A673 (cell line): ENCODE measurements around the gene RIN2. TPM values are rescaled to one million over a fixed set of nuclear protein-coding genes. Genes with fewer than 3 reads are reported as not detected.

Experiments used
- BruUV-seq: library from RNA; stranded (reverse); fragments of 400-500 nt; replicated peaks from 2 replicates; lab custom pipeline; 2021; lab: Mats Ljungman, UMichigan
- CTCF ChIA-PET: fragments of 300-600 bp; sonication (Branson Sonifier 250); formaldehyde crosslinking; loops from one replicate; lab custom pipeline; 2022; ENCODE audit warnings: antibody characterized with exemption; lab: Charles Lee
- POLR2A ChIA-PET: fragments of 300-600 bp; sonication (Branson Sonifier 250); formaldehyde crosslinking; loops from one replicate; lab custom pipeline; 2022; ENCODE audit warnings: antibody characterized with exemption; ENCODE audit not compliant: low non-redundant PET; lab: Charles Lee
- DNase-seq: peaks from one replicate; pipeline ENCODE4 v3.0.0-alpha.2; 2015; ENCODE audit warnings: low spot score
- H3K27ac ChIP-seq: fragments of 200-600 bp; sonication (generic); 2 replicates; pipeline ENCODE4 v1.5.1; 2016; ENCODE audit warnings: mixed run types, low read depth, mild to moderate bottlenecking, mixed read lengths, antibody characterized with exemption, low read length; ENCODE audit not compliant: poor library complexity, severe bottlenecking
- H3K27me3 ChIP-seq: fragments of 200-600 bp; sonication (generic); replicated peaks from 2 replicates; pipeline ENCODE4 v1.6.1; 2017; ENCODE audit warnings: mixed run types, low read depth, mild to moderate bottlenecking, mixed read lengths, antibody characterized with exemption, low read length; ENCODE audit not compliant: insufficient read depth, poor library complexity
- H3K36me3 ChIP-seq: fragments of 200-600 bp; sonication (generic); 2 replicates; pipeline ENCODE4 v1.6.1; 2016; ENCODE audit warnings: mixed run types, mild to moderate bottlenecking, mixed read lengths, antibody characterized with exemption, low read length; ENCODE audit not compliant: insufficient read depth, poor library complexity, severe bottlenecking
- H3K4me1 ChIP-seq: fragments of 200-600 bp; sonication (generic); 2 replicates; pipeline ENCODE4 v1.6.1; 2017; ENCODE audit warnings: mixed run types, mild to moderate bottlenecking, mixed read lengths, antibody characterized with exemption, low read length; ENCODE audit not compliant: insufficient read depth, poor library complexity, severe bottlenecking
- H3K4me3 ChIP-seq: fragments of 200-600 bp; sonication (generic); 2 replicates; pipeline ENCODE4 v1.5.1; 2016; ENCODE audit warnings: low read depth, mixed run types, mild to moderate bottlenecking, mixed read lengths, low read length; ENCODE audit not compliant: poor library complexity, severe bottlenecking
- H3K9me3 ChIP-seq: fragments of 200-600 bp; sonication (generic); 2 replicates; pipeline ENCODE4 v1.6.1; 2016; ENCODE audit warnings: mixed run types, low read depth, mild to moderate bottlenecking, mixed read lengths, antibody characterized with exemption, low read length; ENCODE audit not compliant: poor library complexity, severe bottlenecking
- CTCF ChIP-seq: fragments of 300-800, 200-600 bp; sonication (generic); conservative IDR thresholded peaks from 2 replicates; pipeline ENCODE4 v1.5.1; 2017; ENCODE audit warnings: low read depth, mild to moderate bottlenecking, antibody characterized with exemption, low read length, moderate library complexity, mixed read lengths
- EZH2 ChIP-seq: fragments of 200-600 bp; sonication (generic); IDR thresholded peaks from 2 replicates; pipeline ENCODE4 v1.6.1; 2017; ENCODE audit warnings: borderline replicate concordance, low read depth, mild to moderate bottlenecking, mixed read lengths, antibody characterized with exemption, low read length; ENCODE audit not compliant: poor library complexity, severe bottlenecking
- intact Hi-C: fragments of 100-400 bp; cut with micrococcal nuclease; formaldehyde crosslinking; loops from one replicate; pipeline ENCODE4 v1.10.0; 2022; ENCODE audit not compliant: unreplicated experiment
- total RNA-seq: library from RNA; stranded (reverse); gene quantifications from 2 replicates; pipeline ENCODE4 v1.2.3, GENCODE V29; 2021

RIN2 gene
- total RNA-seq, 1 experiment from 2014 or later = 14.6 TPM

GRCh38 chr20:19745106-19745505 lies 13.0 kb upstream of the RIN2 start:
- BruUV-seq = no TSS peak
- CTCF ChIA-PET = no interaction called here
- intact Hi-C loops = no loop called here
- Histone ChIP-seq H3K36me3 (no peaks in the 10 kb centered on the region), H3K4me1 (peaks cover 35% of the 10 kb centered on the region), H3K27me3 (no peaks in the 10 kb centered on the region), H3K9me3 (no peaks in the 10 kb centered on the region), H3K27ac (no peak overlapping the region), H3K4me3 (no peak overlapping the region)
- no peak for DNase-seq
- TF ChIP-seq EZH2 (no peak), CTCF (no peak)
- POLR2A ChIA-PET = no interaction called here

GRCh38 chr20:19745584-19745983 lies 12.5 kb upstream of the RIN2 start:
- H3K27me3 ChIP-seq = no peaks in the 10 kb centered on the region
- TF ChIP-seq CTCF = no peak
- TF ChIP-seq EZH2 = no peak
- POLR2A ChIA-PET = no interaction called here
- H3K4me3 ChIP-seq = no peak overlapping the region
- DNase-seq = no peak
- H3K9me3 ChIP-seq = no peaks in the 10 kb centered on the region
- no peak overlapping the region for H3K27ac ChIP-seq
- peaks cover 40% of the 10 kb centered on the region for H3K4me1 ChIP-seq
- intact Hi-C loops = no loop called here
- CTCF ChIA-PET = no interaction called here
- BruUV-seq = no TSS peak
- no peaks in the 10 kb centered on the region for H3K36me3 ChIP-seq

GRCh38 chr20:19746396-19746795 lies 11.7 kb upstream of the RIN2 start:
- peaks cover 46% of the 10 kb centered on the region for H3K4me1 ChIP-seq
- CTCF ChIA-PET = no interaction called here
- DNase-seq = no peak
- no peak overlapping the region for H3K27ac ChIP-seq
- H3K4me3 ChIP-seq = no peak overlapping the region
- intact Hi-C loops = no loop called here
- no peaks in the 10 kb centered on the region for H3K27me3 ChIP-seq
- POLR2A ChIA-PET = no interaction called here
- no TSS peak for BruUV-seq
- H3K36me3 ChIP-seq = no peaks in the 10 kb centered on the region
- H3K9me3 ChIP-seq = no peaks in the 10 kb centered on the region
- no peak for TF ChIP-seq CTCF
